Stimulated activated CD8-positive, alpha-beta memory T cell treated with anti-CD3 and anti-CD28 coated beads, Interleukin-7, amount 100 ng/mL, for 4 hours (primary cell): ENCODE data around the gene FOLR2.

Source experiments
- DNase-seq, 2 donors: peaks; one replicate each; pipeline ENCODE4 v3.0.0-alpha.2; 2020; ENCODE audit warnings: low read depth in 2 of 2

FOLR2 gene

DNA sequence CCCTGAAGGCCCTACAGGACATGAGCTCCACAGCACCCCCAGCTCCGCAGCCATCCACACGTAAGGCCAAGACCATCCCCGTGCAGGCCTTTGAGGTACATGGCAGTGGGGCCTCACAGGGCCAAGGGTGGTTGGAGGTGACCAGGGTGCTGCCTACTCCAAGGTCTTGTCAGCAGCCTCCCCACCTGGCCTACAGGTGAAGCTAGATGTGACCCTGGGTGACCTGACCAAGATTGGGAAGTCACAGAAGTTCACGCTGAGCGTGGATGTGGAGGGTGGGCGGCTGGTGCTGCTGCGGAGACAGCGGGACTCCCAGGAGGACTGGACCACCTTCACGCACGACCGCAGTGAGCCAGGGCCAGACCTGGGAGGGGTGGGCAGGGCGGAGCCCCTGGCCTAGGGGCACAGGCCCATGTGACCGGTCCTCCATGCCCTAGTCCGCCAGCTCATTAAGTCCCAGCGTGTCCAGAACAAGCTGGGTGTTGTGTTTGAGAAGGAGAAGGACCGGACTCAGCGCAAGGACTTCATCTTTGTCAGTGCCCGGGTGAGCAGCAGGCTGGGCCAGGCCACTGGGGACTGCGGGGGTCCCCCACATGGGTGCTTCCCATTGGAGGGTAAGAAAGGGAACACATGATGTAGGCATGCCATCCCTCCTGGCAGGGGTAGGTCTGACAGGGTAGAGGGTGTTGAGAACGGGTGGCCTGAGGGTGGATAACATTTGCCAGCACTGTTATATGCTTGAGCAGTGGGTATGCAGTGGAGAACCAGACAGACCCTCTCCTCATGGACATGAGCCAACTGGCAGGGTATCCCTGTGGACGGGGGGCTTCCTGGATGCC is 13.6 kb downstream of the FOLR2 start:
- DNase-seq, result no peak

DNA sequence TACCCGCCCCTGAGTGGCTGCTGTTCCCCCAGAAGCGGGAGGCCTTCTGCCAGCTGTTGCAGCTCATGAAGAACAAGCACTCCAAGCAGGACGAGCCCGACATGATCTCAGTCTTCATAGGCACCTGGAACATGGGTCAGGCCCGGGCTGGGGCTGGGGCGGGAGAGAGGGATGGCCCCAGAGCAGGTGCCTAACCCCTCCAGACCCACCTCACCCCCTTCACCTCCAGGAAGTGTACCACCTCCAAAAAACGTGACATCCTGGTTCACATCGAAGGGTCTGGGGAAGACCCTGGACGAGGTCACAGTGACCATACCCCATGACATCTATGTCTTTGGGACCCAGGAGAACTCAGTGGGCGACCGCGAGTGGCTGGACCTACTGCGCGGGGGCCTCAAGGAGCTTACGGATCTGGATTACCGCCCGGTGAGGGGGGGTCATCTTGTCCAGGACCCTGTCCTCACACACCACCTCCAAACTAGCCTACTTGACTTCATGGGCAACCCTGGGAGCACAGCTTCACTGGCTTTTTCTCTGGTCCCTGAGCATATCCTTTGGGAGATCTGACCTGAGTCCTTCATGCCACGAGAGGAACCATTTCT is 14.3 kb downstream of the FOLR2 start:
- no peak for DNase-seq

DNA sequence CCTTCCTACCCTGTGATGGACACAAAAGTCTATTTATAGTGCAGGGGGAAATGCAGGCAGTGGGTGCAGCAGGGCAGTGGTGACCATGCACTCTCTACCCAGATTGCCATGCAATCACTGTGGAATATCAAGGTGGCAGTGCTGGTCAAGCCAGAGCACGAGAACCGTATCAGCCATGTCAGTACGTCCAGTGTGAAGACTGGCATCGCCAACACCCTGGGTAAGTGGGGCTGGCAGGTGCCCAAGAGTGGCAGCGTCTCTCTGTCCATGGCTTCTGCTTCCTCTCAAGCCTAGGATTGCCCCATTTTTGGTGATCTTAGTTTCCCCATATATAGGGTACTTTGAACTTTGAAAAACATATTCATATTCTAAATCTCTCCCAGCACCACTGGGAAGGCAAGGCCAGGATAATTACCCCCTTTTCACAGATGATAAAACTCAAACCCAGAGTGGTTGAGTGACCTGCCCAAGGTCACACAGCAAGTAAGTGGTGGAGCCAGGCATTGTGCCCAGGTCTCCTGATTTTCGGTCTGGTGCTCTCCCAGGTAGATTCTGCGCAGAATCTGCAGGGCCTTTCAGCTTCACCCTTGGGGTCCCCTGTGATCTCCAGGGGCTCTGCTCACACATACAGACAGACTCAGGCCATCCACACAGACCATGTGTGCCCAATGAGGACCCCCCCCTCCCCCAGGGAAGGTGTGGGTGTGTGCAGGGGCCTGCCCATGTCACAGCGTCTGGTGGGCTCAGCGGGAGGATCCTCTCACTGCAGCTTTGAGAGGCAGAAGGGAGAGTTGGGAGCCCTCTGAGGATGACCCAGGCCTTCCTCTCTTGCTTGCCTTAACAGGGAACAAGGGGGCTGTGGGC is 15.0 kb downstream of the FOLR2 start:
- DNase-seq, result no peak

DNA sequence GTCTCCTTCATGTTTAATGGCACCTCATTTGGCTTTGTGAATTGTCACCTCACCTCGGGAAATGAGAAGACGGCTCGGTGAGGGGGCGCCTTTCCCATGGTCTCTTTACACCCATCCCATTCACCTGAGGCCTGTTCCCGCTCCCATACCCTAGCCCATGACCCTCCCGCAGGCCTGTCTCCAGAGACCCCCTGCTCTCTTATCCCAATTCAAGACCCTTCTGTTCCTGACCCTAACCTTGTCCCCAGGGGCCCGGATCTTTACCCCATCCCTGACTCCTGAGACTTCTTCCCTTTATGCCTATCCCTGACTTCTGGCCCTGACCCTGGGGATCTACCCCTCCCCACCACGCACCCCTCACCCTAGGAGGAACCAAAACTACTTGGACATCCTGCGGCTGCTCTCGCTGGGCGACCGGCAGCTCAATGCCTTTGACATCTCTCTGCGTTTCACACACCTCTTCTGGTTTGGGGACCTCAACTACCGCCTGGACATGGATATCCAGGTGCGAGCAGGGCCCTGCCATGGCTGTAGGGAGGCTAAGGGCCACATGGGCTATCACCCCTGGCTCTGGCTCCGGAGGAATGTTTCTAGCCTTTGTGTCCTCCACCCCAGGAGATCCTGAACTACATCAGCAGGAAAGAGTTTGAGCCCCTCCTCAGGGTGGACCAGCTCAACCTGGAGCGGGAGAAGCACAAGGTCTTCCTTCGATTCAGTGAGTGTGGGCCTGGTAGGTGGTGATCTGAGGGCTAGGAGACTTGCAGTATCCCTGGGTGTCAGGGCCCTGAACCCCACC is 15.9 kb downstream of the FOLR2 start:
- no peak for DNase-seq

DNA sequence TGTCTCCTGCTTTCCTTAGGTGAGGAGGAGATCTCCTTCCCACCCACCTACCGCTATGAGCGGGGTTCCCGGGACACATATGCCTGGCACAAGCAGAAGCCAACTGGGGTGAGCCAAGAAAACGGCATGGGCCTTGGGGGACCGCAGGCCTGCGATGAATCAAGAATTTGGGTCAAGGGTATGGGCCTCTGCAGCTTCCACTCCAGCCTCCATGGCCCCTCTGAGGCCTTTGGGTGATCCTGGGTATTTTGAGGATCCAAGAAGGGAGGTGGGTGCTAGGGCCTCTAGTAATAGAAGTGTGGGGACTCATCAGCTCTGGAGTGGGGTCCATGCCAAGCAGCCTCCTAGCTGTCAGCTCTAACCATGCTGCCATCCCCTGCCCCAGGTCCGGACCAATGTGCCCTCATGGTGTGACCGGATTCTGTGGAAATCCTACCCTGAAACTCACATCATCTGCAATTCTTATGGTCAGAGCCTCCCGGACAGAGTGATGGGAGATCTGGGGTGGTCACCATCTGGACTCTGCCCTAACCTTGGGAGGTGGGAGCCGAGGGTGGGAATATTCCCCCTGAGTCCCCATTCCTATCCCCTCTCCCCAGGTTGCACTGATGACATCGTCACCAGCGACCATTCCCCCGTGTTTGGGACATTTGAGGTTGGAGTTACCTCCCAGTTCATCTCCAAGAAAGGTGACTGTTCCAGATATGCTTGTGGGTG is 16.6 kb downstream of the FOLR2 start:
- DNase-seq, result no peak

DNA sequence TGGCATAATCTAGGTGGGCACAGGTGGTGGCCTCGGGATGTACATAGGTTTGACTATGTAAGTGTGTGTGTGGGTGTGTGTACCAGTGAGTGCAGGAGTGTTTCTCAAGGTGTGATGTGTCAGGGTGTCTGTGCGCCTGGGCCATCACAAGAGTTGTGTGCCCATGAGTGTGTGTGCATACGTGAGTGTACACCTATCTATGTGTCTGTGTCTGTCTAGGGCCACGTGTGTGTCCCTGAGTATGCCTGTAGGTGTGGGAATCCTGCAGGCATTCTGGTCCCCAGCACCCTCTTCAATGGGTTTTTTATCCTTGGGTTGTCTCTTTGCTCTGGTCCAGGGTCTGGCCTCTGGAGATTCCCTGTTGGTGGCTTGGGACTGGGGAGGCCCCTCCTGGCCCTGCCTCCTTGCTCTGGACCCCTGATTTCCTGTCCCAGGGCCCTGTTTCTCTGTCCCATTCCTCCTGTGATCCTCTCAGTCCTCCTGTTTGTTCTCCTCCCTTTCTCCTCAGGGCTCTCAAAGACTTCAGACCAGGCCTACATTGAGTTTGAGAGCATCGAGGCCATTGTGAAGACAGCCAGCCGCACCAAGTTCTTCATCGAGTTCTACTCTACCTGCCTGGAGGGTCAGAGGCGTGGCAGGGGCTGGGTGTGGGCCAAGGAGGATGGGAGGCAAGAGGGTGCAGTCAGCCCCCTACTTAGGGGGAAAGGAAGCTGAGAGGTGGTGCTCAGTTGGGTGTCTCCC is 17.3 kb downstream of the FOLR2 start:
- no peak for DNase-seq

DNA sequence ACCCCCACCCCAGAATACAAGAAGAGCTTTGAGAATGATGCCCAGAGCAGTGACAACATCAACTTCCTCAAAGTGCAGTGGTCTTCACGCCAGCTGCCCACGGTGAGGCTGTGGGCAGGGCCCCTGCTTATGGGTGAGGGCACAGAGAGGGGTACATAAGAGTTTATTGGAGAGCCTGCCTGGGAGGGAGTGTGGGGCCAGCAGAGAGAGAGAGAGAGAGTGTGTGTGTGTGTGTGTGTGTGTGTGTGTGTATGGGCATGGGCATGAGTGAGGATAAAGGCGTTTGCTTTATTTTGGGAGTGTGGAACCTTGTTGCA is 17.9 kb downstream of the FOLR2 start:
- no peak for DNase-seq

DNA sequence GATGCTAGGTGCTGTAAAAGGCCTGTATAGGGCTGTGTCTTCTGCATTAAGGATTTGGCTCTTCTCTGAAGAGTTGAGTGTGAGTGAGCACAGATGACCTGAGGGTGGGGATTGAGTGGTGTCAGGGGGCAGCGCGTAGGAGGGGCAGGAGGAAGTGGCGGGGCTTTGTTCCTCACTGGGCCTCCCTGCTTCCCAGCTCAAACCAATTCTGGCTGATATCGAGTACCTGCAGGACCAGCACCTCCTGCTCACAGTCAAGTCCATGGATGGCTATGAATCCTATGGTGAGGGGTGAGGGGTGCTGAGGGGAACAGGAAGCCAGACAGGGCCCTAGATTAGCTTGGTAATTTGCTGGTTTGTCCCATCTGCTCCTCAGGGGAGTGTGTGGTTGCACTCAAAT is 18.3 kb downstream of the FOLR2 start:
- DNase-seq, result no peak

DNA sequence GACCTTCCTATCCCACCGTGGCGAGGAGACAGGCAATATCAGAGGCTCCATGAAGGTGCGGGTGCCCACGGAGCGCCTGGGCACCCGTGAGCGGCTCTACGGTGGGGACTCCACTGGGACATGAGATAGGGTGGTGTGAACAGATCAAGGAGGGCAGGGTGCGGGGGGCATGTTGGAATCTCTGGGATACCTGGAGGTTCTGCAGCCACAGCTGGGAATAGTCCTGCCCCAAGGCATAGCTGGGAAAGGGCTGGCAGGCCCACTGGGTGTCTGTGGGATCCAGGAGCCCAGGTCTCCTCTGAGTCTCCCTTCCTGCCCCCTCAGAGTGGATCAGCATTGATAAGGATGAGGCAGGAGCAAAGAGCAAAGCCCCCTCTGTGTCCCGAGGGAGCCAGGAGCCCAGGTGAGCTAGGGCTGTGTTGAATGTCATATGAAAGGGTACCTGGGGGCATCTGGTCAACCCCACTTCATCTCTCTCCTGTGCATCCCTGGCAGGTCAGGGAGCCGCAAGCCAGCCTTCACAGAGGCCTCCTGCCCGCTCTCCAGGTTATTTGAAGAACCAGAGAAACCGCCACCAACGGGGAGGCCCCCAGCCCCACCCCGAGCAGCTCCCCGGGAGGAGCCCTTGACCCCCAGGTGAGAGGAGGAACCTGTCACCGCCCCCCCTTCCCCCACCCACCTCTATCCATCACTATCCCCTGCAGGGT is 18.9 kb downstream of the FOLR2 start:
- DNase-seq, result no peak

DNA sequence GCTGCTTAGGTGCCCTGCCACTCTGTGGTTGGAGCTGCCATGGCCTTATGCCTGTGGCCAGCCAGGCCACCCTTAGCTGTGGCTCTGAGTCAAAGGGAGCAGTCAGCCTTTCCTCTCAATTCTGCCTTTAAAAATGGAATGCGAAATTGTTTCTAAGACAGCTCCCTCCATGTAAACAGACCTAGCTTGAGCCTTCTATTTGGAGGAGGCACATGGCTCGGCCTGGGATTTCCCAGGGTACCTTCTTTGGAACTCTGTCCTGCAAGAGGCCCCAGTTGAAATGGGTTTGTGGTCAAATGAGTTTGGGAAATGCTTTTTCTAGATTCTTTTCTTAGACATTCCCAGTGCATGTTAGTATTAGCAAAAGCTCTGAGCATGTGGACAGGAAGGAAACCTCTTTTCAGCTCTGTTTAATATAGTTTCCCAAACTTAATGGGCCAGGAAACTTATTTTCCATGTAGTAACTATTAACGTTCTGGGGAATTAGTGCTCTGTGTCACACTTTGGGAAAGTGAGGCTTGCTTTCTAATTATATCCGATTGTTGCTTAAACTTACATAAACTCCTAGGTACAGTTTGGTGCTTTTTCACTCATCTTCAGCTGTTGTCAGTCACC is 19.6 kb downstream of the FOLR2 start:
- no peak for DNase-seq

DNA sequence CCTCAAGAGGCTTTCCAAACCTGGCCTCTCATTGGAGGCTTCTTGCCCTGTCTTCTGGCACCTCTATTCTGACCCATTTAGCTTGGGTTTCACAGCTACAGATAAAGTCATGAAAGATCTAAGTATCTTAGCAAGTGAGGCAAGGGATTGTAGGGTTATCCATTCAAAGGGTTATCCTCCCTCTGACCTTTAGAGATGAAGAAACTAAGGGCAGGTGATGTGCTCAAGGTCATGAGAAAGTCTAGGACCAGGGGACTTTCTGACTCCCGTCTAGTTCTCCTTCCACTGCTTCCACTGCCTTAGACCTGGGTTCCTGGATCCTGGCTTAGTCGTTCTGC is 20.1 kb downstream of the FOLR2 start:
- DNase-seq, result no peak

DNA sequence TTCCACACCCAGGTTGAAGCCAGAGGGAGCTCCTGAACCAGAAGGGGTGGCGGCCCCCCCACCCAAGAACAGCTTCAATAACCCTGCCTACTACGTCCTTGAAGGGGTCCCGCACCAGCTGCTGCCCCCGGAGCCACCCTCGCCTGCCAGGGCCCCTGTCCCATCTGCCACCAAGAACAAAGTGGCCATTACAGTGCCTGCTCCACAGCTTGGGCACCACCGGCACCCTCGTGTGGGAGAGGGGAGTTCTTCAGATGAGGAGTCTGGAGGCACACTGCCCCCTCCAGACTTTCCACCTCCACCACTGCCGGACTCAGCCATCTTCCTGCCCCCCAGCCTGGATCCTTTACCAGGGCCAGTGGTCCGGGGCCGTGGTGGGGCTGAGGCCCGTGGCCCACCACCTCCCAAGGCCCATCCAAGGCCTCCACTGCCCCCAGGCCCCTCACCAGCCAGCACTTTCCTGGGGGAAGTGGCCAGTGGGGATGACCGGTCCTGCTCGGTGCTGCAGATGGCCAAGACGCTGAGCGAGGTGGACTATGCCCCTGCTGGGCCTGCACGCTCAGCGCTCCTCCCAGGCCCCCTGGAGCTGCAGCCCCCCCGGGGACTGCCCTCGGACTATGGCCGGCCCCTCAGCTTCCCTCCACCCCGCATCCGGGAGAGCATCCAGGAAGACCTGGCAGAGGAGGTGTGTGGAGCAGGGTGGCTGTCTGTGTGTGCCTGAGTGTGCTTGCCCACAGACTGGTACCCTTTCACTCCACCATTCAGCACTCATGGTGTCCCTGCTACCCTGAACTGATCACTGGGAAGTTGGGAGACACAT is 20.7 kb downstream of the FOLR2 start:
- DNase-seq, result no peak

DNA sequence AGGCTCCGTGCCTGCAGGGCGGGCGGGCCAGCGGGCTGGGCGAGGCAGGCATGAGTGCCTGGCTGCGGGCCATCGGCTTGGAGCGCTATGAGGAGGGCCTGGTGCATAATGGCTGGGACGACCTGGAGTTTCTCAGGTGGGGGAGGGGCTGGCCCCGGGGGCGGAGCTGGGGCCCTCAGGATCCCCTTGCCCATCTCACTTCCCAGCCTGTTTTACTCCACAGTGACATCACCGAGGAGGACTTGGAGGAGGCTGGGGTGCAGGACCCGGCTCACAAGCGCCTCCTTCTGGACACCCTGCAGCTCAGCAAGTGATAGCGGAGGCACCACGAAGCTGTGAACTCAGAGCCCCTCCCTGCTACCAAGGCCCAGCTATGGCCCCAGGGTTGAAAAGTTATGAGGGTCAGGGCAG is 21.5 kb downstream of the FOLR2 start:
- no peak for DNase-seq

DNA sequence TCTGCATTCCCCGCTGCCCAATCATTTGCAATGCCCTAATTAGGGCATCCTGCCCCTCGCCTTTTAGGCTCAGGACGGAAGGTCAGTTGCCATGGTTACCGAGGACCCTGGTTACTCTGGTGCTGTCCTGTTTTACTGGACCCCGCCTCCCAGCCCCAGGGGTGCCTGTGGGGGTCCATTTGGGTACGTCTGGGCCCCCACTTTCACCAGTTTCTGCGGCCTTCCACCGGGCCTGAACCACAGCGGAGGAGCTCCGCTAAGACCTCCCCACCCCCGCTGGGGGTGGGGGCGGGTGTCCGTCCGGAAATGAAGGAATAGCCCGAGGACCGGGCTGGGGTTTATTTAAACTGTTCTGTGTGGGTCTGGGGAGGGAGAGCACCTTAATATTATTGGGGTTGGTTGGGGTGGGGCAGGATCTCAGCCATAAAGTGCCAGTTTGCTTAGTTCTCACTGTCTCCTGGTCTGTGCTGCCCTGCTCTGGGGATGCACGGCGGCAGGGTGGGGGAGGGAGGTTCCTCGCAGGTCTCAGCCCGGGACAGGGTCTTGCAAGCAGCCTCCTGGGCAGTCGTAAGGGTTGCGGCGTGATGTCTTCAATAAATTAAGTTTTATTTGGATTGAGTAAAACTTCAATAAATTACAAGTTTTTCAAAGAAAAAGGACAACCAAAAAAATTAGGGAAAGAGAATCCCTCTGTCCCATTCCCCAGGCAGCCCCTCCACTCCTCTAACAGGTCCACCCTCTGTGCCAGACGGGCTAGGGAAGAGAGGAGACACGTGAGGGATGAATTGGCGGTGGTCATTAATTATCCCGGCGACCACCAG is 22.1 kb downstream of the FOLR2 start:
- no peak for DNase-seq

DNA sequence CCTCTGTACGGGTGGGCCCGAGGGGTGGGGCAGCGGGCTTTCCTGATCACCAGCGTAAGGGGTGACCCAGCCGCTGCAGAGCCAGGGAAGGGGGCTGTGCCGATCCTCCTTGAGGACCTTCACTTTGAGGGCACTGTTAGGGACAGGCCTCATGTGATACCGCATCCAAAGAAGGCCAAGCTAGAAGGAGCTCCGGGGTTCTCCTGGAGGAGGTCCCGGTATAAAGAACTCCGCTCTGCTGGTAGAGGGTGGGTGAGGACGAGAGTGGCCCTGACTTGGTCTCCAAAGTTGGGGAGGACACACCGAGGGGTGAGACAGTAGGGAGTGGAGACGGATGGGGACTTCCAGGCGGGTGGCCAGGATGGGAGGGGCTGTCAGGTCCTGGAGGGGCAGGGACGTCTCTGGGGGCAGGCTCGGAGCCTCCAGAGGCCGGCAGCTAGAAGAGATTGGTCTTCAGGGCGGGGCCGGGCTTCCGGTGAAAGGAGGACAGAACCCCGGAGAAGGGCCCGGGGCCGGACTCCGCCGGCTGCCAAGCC is 22.8 kb downstream of the FOLR2 start:
- DNase-seq, result no peak

DNA sequence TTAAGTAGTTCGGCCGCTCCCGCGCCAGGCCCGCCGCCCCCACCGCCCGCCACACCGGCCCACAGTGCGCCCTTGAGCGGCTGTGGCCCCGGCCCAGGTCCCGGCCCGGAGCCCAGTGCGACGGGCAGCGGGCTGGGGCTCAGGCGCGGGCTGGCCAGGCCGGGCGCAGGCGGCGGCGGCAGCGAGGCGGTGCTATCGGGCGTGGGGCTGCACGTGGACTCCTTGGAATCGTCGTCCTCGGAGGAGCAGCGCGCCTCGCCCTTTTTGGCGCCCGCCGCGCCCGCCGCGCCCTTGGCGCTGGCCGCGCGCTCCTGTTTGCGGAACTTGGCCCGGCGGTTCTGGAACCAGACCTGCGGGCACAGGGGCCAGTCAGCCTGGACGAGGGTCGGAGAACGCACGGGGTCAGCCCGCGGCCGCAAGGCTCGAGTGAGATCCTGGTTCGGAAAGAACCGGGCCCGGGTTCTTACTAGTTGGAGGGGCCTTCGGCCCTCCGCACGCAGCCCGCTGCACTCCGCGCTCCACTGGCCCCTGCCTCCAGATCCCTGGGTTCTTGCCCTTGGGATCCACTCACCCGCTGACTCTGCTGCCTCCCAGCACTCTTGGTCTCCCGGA is 23.4 kb downstream of the FOLR2 start:
- DNase-seq, result no peak
